ENCODE data around the gene SMAP1. TPM values are rescaled to one million over a fixed set of nuclear protein-coding genes. Genes with fewer than 3 reads are reported as not detected.
"Not testable (repeated sequence)": the region's sequence is repeated elsewhere in the genome, so short reads cannot be mapped to it uniquely, and the experiment has no call there.

SMAP1 gene
- polyA plus RNA-seq, 1 experiment: 23.3 TPM

DNA sequence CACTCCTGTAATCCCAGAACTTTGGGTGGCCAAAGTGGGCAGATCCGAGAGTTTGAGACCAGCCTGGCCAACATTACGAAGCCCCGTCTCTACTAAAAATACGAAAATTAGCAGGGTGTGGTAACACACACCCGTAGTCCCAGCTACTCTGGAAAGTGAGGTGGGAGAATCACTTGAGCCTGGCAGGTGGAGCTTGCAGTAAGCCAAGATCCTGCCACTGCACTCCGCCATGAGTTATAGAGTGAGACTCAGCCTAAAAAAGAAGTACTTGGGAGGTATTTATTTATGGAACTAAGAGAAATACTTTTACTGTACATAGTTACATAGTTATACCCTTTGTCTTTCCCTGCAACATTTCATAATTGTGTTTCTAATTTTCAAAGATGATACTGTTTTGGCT is 67.8 kb downstream of the SMAP1 start:
- DNase-seq (ENCODE audit: low read depth): no peak
- Histone ChIP-seq H3K36me3 (ENCODE audit: control insufficient read depth, insufficient read depth, low read length) (peaks cover 1% of the 10 kb centered on the region; the same call in 1 of the 2 replicates), H3K27me3 (ENCODE audit: control insufficient read depth, insufficient read depth, low read length) (no peaks in the 10 kb centered on the region), H3K4me3 (ENCODE audit: low read depth, low read length) (no peak overlapping the region)
- ChIA-PET POLR2A (no interaction called here), CTCF (interaction anchor here (1.2 kb wide), 1 partner anchor 122 kb away, joined by 4 read pairs; no protein-coding TSS in a partner anchor)
- TF ChIP-seq, protein P1, sequence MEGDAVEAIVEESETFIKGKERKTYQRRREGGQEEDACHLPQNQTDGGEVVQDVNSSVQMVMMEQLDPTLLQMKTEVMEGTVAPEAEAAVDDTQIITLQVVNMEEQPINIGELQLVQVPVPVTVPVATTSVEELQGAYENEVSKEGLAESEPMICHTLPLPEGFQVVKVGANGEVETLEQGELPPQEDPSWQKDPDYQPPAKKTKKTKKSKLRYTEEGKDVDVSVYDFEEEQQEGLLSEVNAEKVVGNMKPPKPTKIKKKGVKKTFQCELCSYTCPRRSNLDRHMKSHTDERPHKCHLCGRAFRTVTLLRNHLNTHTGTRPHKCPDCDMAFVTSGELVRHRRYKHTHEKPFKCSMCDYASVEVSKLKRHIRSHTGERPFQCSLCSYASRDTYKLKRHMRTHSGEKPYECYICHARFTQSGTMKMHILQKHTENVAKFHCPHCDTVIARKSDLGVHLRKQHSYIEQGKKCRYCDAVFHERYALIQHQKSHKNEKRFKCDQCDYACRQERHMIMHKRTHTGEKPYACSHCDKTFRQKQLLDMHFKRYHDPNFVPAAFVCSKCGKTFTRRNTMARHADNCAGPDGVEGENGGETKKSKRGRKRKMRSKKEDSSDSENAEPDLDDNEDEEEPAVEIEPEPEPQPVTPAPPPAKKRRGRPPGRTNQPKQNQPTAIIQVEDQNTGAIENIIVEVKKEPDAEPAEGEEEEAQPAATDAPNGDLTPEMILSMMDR (IDR thresholded peaks at IDR 0.05; ENCODE audit: insufficient read depth, low read depth, low read length): no peak

DNA sequence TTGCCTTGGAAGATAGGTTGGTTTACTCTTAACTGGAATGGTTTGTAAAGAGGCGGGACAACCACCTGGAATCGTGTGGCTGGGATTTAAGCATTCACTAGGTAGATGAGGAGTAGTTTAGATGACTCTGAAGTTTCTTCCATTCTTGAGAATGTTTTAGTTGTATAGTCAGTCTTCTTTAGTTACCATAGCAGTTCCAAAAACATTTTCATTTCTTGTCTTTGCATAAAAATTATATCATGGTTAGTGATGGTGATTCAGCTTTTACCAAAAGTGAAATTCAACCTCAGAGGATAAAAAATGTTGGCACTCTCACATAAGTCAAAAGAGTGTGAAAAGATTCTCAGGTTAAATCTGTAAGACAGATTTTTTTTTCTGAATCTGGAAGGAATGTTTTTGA is 70.3 kb downstream of the SMAP1 start:
- DNase-seq (ENCODE audit: low read depth): peak; percentile 1
- CTCF ChIA-PET: no interaction called here
- H3K4me3 ChIP-seq (ENCODE audit: low read depth, low read length): no peak overlapping the region
- no peaks in the 10 kb centered on the region for H3K27me3 ChIP-seq (ENCODE audit: control insufficient read depth, insufficient read depth, low read length)
- TF ChIP-seq, protein P1 (IDR thresholded peaks at IDR 0.05; ENCODE audit: insufficient read depth, low read depth, low read length): no peak
- POLR2A ChIA-PET: no interaction called here
- H3K36me3 ChIP-seq (ENCODE audit: control insufficient read depth, insufficient read depth, low read length): peaks cover 1% of the 10 kb centered on the region; the same call in 1 of the 2 replicates

DNA sequence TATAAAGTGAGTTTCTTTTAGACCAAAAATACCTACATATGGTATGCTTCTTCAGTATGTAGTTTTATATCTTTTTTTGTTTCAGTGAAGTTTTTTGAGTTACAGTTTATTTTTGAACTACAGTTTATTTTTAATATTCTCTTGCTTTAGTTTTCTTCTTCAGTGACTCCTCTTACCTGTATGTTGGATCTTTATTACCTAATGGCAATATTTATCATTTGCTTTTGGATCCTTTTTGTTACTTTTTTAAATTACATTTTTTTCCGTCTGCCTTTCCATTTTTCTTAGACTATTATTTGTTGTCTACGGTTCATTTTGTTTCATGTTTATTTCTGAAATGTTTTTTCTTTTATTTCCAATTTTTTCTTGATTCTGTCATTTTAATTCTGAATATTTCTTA is 71.9 kb downstream of the SMAP1 start:
- H3K4me3 ChIP-seq (ENCODE audit: low read depth, low read length): no peak overlapping the region
- POLR2A ChIA-PET: no interaction called here

DNA sequence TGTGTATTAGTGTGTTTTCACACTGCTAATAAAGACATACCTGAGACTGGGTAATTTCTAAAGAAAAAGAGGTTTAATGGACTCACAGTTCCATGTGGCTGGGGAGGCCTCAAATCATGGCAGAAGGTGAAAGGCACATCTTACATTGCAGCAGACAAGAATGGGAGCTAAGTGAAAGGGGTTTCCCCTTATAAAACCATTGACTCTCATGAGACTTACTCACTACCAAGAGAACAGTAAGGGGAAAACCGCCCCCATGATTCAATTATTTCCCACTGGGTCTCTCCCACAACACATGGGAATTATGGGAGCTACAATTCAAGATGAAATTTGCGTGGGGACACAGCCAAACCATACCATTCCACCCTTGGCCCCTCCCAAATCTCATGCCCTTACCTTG is 73.1 kb downstream of the SMAP1 start:
- H3K27me3 ChIP-seq (ENCODE audit: control insufficient read depth, insufficient read depth, low read length); H3K4me3 ChIP-seq (ENCODE audit: low read depth, low read length); DNase-seq (ENCODE audit: low read depth); POLR2A ChIA-PET; H3K36me3 ChIP-seq (ENCODE audit: control insufficient read depth, insufficient read depth, low read length): not testable (repeated sequence)
- CTCF ChIA-PET: interaction anchor here (0.5 to 1.3 kb wide), 3 partner anchors 11 to 144 kb away, joined by 3 to 4 read pairs (median 3); no protein-coding TSS in a partner anchor

More for the DNA sequence above, 71.9 kb downstream of the SMAP1 start:
- no peak for DNase-seq (ENCODE audit: low read depth)
- no peaks in the 10 kb centered on the region for H3K27me3 ChIP-seq (ENCODE audit: control insufficient read depth, insufficient read depth, low read length)
- CTCF ChIA-PET: interaction anchor here (1.3 kb wide), 1 partner anchor 145 kb away, joined by 4 read pairs; no protein-coding TSS in a partner anchor
- TF ChIP-seq, protein P1 (IDR thresholded peaks at IDR 0.05; ENCODE audit: insufficient read depth, low read depth, low read length): no peak
- H3K36me3 ChIP-seq (ENCODE audit: control insufficient read depth, insufficient read depth, low read length): no peaks in the 10 kb centered on the region; the same call in 1 of the 2 replicates

DNA sequence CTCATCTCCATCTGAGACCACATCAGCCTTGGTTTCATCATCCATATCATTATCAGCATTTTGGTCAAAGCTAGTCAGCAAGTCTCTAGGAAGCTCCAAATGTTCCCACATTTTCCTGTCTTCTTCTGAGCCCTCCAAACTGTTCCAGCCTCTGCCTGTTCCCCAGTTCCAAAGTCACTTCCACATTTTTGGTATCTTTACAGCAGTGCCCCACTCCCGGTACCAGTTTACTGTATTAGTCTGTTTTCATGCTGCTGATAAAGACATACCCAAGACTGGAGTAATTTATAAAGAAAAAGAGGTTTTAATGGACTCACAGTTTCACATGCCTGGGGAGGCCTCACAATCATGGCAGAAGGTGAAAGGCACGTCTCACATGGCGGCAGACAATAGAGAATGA is 74.8 kb downstream of the SMAP1 start:
- POLR2A ChIA-PET; DNase-seq (ENCODE audit: low read depth); H3K4me3 ChIP-seq (ENCODE audit: low read depth, low read length); CTCF ChIA-PET; H3K27me3 ChIP-seq (ENCODE audit: control insufficient read depth, insufficient read depth, low read length); H3K36me3 ChIP-seq (ENCODE audit: control insufficient read depth, insufficient read depth, low read length): not testable (repeated sequence)

DNA sequence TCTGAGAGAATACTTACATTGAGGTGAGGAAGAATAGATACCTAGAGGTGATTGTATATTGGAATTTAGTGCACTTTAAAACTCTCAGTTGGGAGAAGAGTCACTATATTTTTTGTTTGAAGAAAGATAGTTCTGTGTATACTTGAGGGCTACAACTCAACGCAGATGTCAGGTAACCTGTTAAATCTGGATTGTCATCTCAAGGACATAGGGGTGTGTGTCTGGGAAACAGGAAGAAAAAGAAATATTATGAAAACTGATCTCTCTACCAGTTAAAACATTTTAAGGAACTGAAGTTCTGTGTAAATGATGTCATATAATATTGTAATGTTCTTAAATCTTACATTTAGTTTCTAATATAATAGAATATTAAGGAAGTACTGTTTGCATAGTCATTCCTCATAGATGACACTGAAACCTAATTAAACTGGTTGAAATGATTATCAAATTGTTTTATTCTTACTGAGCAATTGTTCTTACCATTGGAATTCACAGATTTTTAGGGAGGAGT is 86.2 kb downstream of the SMAP1 start:
- TF ChIP-seq, protein P1 (IDR thresholded peaks at IDR 0.05; ENCODE audit: insufficient read depth, low read depth, low read length): no peak
- ChIA-PET POLR2A (no interaction called here), CTCF (no interaction called here)
- Histone ChIP-seq H3K4me3 (ENCODE audit: low read depth, low read length) (no peak overlapping the region), H3K36me3 (ENCODE audit: control insufficient read depth, insufficient read depth, low read length) (no peaks in the 10 kb centered on the region), H3K27me3 (ENCODE audit: control insufficient read depth, insufficient read depth, low read length) (no peaks in the 10 kb centered on the region)
- DNase-seq (ENCODE audit: low read depth): no peak

Measured in BJ (cell line).